NCI-H226 (cell line): ENCODE results near the gene DSTN.

ENCODE experiments used
- DNase-seq: peaks from one replicate; pipeline ENCODE4 v3.0.0-alpha.2; 2015

The DSTN gene

DNA sequence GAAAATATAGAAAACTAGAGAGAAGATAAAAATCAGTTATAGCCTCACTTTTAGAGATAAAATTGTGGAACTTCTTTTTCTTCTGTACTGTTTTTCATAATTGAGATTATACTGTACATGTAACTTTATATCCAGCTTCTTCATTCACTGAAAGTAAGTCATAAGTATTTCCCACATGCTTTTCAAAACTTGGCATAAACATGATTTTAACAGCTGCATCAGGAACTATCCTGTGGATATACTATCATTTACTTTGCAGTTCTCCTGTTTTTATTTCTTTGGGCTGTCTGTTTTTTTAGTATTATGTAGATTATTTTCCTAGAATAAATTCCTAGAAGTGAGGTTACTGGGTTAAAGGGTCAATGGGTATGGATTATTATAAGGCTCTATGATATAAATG, 14.8 kb downstream of the DSTN start:
- DNase-seq: no peak

DNA sequence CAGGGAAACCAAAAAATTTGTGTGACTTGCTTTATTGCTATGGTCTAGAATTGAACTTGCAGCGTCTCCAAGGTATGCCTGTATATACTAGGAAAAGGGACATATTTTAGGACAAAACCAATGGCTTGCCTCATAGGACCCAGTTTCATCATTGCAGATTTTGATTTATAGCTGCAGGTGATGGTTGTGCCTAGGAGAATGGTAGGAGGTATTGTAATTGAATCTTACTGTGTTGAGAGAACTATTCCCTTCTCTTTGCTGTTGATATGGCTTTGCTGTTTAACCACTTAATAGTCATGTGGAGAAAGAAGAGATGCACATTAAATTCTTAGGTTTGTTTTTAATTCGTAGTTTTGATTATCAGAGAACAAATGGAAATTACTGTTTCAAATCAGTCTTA, 16.4 kb downstream of the DSTN start:
- DNase-seq: no peak

DNA sequence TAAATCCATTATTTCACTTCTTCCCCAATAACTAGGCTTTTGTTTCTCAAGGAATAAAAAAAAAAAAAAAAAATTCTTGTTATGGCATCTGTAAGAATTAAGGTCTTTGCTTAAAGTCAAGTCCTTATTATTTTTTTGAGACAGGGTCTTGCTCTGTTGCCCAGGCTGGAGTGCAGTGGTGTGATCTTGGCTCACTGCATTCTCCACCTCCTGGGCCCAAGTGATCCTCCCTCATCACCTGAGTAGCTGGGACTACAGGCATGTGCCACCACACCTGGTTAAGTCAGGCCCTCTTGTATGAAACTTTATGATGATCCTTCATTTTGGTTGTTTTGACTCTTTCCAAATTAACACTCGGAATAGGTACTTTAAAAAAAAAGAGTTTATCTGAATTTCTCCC, 17.3 kb downstream of the DSTN start:
- no peak for DNase-seq

DNA sequence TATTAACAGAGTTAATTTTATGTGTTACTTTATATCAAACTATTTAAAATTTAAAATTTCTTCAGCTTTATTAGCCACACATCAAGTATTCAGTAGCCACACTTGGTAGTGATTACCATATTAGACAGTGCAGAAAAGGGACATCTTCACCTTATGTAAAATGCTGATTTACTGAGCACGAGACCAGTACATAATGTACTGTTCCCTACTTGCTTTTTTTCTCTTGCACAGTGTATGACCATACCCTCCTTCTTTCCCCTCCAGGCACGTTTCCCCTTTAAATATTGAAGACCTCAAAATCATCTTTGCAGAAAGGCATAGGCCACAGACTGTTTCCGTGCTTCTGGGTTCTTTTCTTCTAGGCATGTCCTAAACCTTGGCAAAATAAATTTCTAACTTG, 17.9 kb downstream of the DSTN start:
- no peak for DNase-seq

DNA sequence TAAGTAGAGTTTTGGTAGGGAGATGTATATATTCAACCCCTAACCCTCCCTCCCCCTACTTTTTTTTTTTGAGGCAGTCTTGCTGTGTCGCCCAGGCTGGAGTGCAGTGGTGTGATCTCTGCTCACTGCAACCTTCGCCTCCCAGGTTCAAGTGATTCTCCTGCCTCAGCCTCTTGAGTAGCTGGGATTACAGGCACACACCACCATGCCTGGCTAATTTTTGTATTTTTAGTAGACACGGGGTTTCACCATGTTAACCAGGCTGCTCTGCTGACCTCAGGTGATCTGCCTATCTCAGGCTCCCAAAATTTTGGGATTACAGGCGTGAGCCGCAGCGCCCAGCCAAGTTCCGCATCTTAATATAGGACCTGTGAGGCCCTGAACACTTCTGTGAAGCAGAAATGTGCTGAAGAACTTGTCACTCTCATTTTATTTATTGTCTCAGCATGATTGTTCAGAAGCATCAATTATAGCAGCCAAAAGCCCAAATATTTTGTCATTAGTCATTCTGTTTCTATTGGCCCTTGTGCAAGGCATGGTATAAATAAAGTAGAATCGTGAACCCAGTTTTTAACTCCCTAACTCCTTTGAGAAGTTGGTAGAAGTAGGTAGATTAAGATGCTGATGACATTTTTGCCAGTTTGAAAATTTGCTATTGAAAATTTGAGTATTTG, 19.4 kb downstream of the DSTN start:
- no peak for DNase-seq

DNA sequence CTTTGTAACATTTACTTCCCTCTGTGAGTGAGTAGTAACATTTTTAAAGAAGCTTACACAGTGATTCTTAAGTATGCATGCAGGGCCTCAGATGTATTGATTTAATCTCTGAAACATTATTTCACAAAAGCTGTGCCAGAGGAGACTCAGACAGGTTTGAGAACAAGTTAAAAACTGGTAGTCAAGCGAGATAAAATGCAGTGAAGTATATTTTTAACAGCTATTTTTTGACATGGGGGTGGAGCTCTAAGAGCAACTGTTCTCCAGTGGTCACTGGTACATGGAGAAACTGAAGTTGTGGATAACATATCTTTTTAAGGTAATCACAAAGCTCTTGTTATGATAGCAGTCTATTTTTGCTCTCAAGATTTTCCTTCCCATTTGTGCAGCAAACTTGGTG, 20.4 kb downstream of the DSTN start:
- DNase-seq: no peak

DNA sequence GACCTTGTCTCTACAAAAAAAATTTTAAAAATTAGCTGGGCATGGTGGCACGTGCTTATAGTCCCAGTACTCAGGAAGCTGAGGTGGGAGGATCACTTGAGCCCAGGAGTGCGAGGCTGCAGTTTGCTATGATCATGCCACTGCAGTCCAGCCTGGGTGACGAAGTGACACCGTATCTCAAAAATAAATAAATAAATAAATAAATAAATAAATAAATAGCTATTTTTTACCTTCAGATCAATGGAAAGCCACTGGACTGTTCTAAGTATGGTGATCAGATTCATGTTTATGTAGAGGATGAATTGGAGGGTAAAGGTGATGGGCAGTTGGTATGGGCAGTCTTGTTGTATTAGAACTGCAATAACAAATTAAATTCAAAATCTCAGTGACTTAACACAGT, 24.0 kb downstream of the DSTN start:
- DNase-seq: no peak

DNA sequence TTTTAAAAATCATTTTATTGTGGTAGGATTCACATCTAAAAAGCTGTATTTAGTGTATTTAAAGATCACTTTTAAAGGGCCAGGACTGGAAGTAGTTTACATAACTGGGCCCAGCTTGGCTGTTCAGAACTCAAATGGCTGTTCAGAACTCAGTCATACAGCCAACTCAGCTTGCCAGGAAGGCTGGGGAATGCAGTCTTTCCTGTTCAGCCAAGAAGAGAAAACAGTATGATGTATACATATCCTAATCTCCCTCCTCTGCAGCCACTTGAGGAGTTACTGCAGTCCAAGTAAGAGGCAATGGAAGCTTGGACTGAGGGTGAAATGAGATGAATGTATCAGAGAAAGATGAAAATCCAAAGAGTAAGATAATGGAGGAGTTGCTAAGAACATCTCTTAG, 24.6 kb downstream of the DSTN start:
- DNase-seq: peak; percentile 47

DNA sequence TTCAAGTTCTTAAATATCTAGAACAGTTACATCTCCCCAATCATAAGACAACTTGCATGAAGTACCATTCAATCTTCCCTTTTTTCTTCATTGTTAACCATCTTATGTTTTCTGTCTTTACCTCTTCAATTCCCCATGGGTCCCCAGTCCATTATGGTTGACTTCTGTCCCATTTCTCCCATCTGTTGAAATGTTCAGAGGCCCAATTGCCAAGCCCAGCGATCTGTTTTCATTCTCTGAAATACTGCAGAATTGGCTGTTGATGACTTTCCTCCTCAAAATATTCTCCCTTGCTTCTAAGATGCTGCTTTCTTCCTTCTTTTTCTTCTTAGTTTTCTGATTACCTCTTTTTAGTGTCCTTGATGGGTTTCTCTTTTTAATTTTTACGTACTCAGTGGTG, 26.0 kb downstream of the DSTN start:
- no peak for DNase-seq

DNA sequence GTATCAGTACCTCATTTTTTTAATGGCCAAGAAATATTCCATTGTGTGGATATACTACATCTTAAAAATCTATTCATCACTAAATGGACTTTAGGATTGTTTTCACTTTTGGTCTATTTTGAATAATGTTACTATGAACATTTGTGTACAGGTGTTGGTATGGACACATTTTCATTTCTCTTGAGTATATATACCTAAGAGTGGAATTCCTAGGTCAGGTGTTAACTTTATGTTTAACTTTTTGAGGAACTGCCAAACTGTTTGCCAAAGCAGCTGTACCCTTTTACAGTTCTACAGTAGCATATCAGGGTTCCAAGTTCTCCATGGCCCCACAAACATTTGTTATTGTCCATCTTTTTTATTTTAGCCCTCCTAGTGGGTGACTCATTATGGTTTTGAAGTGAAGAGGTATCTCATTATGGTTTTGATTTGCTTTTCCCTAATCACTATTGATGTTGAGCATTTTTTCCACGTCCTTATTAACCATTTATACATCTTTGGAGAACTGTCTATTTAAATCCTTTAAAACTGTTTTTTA, 28.2 kb downstream of the DSTN start:
- no peak for DNase-seq

DNA sequence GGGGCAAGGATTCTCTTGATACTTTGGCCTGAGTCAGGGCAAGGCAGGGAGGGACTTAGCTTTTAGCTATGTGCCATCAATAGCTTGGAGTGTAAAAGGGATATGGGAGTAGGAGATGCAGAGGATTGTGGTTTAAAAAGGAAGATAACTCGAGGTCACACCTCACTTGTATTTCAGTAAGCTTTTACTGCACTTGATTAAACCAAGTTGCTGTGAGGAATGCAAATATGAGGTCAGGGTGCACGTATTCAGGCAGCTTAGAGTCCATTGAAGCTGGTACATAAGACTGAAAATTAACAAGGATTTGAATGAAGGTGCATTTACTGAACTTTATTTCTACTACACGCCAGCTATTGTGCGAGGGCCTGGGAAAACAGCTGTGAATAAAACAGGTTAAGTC, 32.1 kb downstream of the DSTN start:
- DNase-seq: no peak

DNA sequence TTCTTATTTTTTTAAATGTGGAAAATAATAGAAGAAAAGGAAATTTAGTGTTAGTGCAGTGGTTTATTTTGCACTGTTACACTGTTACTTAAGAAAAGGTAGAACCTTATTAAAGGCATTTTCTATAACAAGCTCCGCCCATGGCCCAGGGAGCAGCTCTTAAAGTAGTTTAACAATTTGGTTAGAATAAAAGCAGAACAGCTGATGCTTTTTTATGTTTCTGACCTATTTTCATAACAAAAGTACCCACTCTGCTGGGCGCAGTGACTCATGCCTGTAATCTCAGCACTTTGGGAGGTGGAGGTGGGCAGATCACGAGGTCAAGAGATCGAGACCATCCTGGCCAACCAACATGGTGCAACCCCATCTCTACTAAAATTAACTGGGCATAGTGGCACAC, 32.6 kb downstream of the DSTN start:
- no peak for DNase-seq

DNA sequence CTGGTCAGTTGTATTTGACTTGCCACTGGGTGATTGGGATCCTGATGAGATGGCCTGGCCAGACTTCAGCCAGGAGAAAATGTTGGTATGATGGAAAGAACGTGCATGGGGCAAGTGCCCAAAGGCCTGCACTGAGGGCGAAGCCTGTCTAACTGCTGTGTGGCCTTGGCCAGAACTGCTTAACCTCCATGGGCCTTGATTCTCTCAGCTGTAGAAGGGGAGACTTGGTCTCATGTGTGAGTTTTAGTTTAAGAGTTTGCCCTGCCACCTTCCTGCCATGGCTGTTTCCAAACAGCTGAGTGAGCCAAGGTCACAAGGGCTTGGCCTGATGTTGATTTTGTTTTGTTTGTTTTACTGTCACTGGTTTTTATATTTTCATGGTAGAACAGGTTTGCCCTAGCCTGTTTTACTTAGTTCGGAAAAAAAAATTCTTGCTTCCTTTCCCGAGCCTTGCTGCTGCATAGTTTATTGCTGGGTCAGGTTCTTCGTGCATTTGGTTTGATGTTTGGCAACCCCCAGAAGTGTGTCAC, 35.3 kb downstream of the DSTN start:
- DNase-seq: no peak

DNA sequence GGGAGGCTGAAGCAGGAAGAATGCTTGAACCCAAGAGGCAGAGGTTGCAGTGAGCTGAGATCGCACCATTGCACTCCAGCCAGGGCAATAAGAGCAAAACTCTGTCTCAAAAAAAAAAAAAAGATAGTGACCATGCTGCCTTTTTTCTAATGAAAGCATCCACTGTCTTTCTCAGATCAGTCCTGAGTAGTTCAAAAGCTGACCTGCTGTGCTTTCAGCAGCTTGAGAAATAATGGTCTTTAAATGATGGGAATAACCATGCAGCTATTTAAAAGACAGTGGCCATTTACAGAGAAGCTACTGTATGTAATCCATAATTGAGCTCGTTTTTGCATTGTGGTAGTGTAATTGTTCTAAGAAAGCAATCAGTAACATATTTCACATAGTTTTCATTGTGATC, 36.1 kb downstream of the DSTN start:
- DNase-seq: no peak

DNA sequence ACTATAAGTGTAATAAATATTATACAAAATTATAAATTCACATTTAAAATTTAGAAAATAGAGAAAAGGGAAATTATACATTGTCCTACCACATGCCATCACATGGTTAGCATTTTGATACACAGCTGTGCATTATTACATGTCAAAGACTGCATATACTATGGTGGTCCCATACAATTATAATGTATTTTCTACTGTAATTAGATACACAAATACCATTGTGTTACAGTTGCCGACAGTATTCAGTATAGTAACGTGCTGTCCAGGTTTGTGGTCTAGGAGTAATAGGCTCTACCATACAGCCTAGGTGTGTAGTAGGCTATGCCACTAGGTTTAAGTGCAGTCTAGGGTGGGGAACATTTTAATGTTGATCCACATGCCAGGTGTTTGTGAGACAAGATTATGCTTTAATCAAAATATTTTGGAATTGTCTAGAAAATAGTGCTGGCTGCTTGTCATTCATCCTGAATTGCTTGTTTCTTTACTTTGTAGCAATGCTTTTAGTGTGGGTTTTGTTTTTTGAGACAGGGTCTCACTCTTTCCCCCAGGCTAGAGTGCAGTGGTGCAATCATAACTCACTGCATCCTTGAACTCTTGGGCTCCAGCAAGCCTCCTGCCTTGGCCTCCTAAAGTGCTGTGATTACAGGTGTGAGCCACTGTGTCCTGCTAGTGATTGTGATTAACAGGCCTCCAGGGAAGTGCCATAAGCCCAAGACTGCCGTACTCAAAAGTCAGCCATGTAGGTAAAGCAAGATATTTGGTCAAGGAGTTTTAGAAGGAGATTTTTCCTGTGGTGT, 39.0 kb downstream of the DSTN start:
- no peak for DNase-seq

DNA sequence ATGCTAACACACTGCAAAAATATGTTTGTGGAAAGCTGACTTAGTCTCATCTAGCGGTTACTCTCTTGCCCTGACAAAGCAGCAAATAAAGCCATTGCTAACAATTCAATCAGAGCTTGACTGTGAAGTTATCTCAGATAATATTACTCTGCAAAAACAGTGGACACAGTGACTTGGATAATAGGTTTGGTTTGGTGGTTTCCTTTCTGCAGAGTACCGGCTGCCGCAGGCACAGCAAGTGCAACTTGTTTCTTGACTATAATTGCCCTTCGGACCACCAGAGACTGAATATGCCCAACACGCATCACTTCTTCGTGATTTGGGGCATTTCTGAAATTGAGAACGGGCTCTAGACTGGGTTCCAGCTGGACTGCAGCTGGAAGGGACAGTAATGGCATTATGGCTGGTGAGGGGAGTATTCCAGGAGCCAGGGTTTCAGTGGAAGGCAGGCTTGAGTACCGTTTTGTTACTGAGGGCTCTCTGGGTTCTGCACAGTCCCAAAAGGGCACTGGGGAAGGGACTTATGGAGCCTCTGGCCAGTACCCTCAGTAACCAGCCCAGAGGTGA, 40.0 kb downstream of the DSTN start:
- DNase-seq: no peak

DNA sequence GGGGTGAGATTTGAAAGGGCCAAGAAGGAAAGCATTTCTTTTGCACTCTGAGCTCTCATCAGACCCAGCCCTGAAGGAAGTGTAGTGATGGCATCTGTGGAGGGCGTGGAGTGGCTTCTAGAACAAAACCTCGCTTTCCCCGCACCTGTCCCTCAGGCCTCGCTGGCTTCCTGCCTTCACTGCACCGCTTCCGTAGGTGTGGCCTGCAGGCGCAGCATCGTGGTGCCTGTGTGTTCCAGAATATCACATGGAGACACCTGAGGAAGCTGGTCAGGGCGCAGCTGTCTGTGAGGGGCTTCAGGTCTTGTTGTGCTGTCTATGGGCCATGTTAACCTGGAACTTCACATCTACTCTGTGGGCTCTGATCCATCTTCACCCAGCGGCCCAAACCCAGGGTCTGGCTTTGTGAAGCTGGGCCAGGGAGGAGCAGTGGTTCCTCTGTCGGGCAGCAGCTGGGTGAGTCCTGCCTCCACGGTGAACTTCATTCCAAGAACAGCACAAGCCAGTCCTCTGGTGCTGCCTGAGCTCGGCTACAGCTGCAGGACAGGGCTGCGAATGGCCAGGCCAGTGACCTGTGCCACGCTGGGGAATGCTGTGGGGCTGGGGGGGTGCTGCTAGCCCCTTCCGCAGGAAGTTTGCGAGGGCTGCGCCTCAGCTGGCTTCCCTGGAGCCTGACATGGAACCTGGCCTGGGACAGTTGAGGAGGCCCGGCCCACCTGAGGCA, 40.9 kb downstream of the DSTN start:
- no peak for DNase-seq

DNA sequence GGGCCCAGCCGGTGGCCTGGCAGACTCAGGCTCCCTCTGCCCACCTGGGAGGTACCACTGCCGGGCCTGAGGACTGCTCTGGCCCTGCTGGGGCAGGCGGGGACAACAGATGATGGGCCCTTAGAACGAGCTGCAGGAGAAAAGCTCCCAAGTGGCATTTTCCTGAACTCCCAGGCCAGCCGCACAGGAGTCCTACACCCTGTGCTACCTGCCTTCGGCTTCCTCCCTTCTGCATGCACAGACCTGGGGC, 41.3 kb downstream of the DSTN start:
- peak; percentile 22 for DNase-seq

DNA sequence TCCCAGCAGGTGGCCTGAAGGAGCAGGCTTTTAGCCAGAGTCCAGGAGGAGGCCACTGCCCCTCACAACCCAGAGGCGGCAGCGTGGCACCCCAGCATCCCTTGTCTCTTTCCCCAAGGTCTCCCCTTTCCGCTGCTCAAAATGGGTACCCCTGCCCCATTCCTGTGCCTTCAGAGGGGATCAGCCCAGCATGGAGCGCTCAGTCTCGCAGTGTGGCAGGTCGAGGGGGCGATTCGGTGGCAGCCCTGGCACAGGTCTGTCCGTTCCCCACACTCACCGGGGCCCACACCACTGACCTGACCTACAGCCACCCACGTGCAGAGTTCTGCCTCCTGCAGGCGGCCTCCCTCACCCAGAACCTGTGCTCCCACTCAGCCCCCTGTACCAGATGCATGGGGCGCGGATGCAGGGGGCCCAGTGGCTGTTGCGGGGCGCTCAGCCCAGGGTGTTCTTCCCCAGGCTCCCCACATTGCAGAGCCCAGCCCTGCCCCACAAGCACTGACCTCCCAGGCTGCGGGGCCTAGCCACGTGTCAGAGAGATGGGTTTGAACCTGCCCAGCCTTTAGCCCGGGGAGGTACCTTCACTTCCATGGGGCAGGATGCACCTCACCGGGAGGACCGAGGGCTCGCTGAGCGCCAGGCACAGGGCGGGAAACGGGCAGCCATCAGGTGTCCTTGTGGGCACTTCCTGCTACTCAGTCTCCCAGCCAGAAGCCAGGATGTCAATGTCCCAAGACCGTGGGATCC, 41.8 kb downstream of the DSTN start:
- DNase-seq: no peak

DNA sequence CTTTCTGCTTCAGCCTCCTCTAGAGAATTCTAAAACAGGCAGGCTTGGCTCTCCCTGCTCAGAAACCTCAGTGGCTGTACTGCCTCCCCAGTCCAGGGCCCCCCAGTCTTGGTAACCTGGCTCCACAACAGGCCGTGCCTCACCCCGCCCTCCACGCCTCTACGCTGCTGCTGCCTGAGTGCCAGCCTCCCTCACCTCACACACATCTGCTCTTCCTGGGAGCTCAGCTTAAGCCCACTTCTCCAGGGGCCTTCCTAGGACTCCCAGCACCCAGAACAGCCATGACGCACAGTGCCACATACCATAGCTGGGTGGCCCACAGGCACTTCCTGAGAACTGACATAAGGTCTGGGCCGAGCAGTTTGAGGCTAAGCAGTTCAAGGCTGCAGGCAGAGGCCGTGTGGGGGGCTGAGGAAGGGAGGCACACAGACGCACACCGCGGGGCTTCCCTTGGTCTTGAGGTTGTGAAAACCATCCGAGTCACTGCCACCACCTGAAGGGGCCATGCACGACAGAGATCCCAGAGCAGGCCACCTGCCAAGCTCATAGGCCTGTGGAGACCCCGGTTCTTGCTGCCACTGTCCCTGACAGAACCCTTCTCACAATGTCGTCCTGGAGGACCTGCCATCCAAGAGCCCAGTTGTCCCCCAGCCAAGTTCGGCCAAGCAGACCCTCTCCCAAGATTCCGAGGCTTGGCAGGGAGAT, 42.6 kb downstream of the DSTN start:
- no peak for DNase-seq

DNA sequence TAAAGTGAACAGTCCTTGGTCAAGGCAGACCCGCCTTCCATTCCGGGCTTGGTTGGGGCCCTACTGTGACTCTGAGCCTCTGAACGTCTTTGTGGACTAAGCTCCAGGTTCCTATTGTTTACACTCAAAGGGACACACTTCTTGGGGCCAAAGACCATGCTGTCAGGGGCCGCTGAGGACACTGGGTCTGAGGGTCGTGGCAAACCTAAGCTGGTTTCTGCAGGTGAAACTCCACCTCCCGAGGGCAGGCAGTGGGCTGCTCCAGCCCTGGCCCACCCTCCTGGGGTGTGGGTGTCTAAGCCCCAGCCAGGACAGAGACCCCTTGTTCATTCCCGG, 43.1 kb downstream of the DSTN start:
- no peak for DNase-seq
